OCI-LY1 (cell line): ENCODE data around the gene FKBP10.

Experiments
- H2AFZ ChIP-seq: fragments of 200-600 bp; sonication (generic), shearing (Covaris generic); 2 replicates; pipeline ENCODE4 v1.6.0; 2014; ENCODE audit warnings: antibody characterized with exemption, mild to moderate bottlenecking, low read length
- H3F3A ChIP-seq: fragments of 200-600 bp; sonication (generic), shearing (Covaris generic); 2 replicates; pipeline ENCODE4 v1.6.0; 2014; ENCODE audit warnings: mild to moderate bottlenecking, antibody characterized with exemption, low read length, moderate library complexity; ENCODE audit not compliant: insufficient read depth
- H3K27ac ChIP-seq: fragments of 200-600 bp; sonication (generic); 2 replicates; pipeline ENCODE4 v1.5.1; 2014; ENCODE audit warnings: low read length, mixed run types, mild to moderate bottlenecking, low read depth; ENCODE audit not compliant: poor library complexity, severe bottlenecking
- H3K27me3 ChIP-seq: fragments of 200-600 bp; sonication (generic); 2 replicates; pipeline ENCODE4 v1.6.0; 2014; ENCODE audit warnings: antibody characterized with exemption, mild to moderate bottlenecking, low read length, moderate library complexity; ENCODE audit not compliant: insufficient read depth
- H3K36me3 ChIP-seq: fragments of 200-600 bp; sonication (generic); 2 replicates; pipeline ENCODE4 v1.6.1; 2014; ENCODE audit warnings: mild to moderate bottlenecking, antibody characterized with exemption, low read length, moderate library complexity, mixed read lengths; ENCODE audit not compliant: insufficient read depth
- H3K4me1 ChIP-seq: fragments of 200-600 bp; sonication (generic); 2 replicates; pipeline ENCODE4 v1.5.1; 2014; ENCODE audit warnings: mild to moderate bottlenecking, low read length, moderate library complexity; ENCODE audit not compliant: insufficient read depth, severe bottlenecking
- H3K4me2 ChIP-seq: fragments of 200-600 bp; sonication (generic), shearing (Covaris generic); 2 replicates; pipeline ENCODE4 v1.6.1; 2014; ENCODE audit warnings: low read length
- H3K4me3 ChIP-seq: fragments of 200-600 bp; sonication (generic); 2 replicates; pipeline ENCODE4 v1.5.1; 2014; ENCODE audit warnings: low read length, low read depth, mild to moderate bottlenecking, mixed read lengths; ENCODE audit not compliant: poor library complexity, severe bottlenecking
- H3K79me2 ChIP-seq: fragments of 200-600 bp; shearing (Covaris generic); 2 replicates; pipeline ENCODE4 v1.6.1; 2016; ENCODE audit warnings: mixed run types, low read length, mixed read lengths; ENCODE audit not compliant: insufficient read depth
- H3K9ac ChIP-seq: fragments of 200-600 bp; sonication (generic), shearing (Covaris generic); 2 replicates; pipeline ENCODE4 v1.6.1; 2014; ENCODE audit warnings: mild to moderate bottlenecking, low read length, mixed read lengths
- H3K9me2 ChIP-seq: fragments of 200-600 bp; sonication (generic), shearing (Covaris generic); 2 replicates; pipeline ENCODE4 v1.6.1; 2014; ENCODE audit warnings: low read depth, mild to moderate bottlenecking, low read length, mixed read lengths
- H3K9me3 ChIP-seq: fragments of 200-600 bp; shearing (Covaris generic); 2 replicates; pipeline ENCODE4 v1.6.1; 2014; ENCODE audit warnings: low read length, mixed read lengths
- H4K20me1 ChIP-seq: fragments of 200-600 bp; sonication (generic), shearing (Covaris generic); 2 replicates; pipeline ENCODE4 v1.6.0; 2016; ENCODE audit warnings: mild to moderate bottlenecking, low read length; ENCODE audit not compliant: insufficient read depth
- CTCF ChIP-seq: fragments of 200-600 bp; sonication (generic), shearing (Covaris generic); IDR thresholded peaks from 2 replicates; pipeline ENCODE4 v1.5.1; 2017; ENCODE audit warnings: mild to moderate bottlenecking, antibody characterized with exemption, low read length, moderate library complexity, mixed read lengths
- EZH2 ChIP-seq: fragments of 200-600 bp; sonication (generic), shearing (Covaris generic); IDR thresholded peaks from 2 replicates; pipeline ENCODE4 v1.8.0; 2017; ENCODE audit warnings: borderline replicate concordance, mixed run types, mild to moderate bottlenecking, antibody characterized with exemption, low read length, moderate library complexity, mixed read lengths

Gene FKBP10

GRCh38 chr17:41869426-41869825 lies 56.6 kb downstream of the FKBP10 start:
- Histone ChIP-seq H3K9me2 (no peaks in the 10 kb centered on the region), H3K4me3 (no peak overlapping the region), H3K27me3 (no peaks in the 10 kb centered on the region), H3K79me2 (peaks cover 4% of the 10 kb centered on the region), H3K9ac (no peak overlapping the region), H3K4me1 (peaks cover 3% of the 10 kb centered on the region), H4K20me1 (no peaks in the 10 kb centered on the region), H3K4me2 (no peak overlapping the region), H3K9me3 (no peaks in the 10 kb centered on the region), H3K27ac (no peak overlapping the region), H2AFZ (no peak overlapping the region), H3F3A (no peaks in the 10 kb centered on the region; the same call in 1 of the 2 replicates), H3K36me3 (peaks cover 74% of the 10 kb centered on the region)
- no peak for TF ChIP-seq EZH2
- no peak for TF ChIP-seq CTCF

DNA sequence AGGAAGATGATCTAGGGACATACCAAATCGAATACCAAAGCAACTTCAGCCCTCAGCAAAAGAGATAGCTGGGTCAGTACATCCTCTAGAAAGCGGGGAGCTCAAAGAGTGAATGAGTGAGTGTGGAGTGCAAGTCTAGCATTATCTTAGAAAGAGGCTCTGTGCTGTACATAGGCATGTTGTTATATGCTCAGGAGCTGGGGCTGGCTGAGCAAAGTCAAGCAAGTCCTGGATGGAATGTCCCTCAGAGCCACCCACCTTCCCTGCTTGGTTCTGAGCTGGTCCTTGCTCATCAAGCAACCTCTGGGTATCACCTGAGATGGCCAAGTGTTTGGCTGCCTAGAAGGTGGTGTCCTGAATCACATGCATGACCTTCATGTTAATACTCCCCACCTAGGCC lies 57.3 kb downstream of the FKBP10 start:
- no peaks in the 10 kb centered on the region for H3K9me2 ChIP-seq
- H3K4me2 ChIP-seq, result no peak overlapping the region
- no peaks in the 10 kb centered on the region for H4K20me1 ChIP-seq
- peaks cover 80% of the 10 kb centered on the region for H3K36me3 ChIP-seq
- H3K9ac ChIP-seq, result no peak overlapping the region
- no peaks in the 10 kb centered on the region; the same call in 1 of the 2 replicates for H3F3A ChIP-seq
- TF ChIP-seq EZH2 (no peak), CTCF (no peak)
- H2AFZ ChIP-seq, result no peak overlapping the region
- peaks cover 3% of the 10 kb centered on the region for H3K4me1 ChIP-seq
- no peak overlapping the region for H3K27ac ChIP-seq
- no peaks in the 10 kb centered on the region for H3K79me2 ChIP-seq
- no peaks in the 10 kb centered on the region for H3K9me3 ChIP-seq
- H3K4me3 ChIP-seq, result no peak overlapping the region
- no peaks in the 10 kb centered on the region for H3K27me3 ChIP-seq

DNA sequence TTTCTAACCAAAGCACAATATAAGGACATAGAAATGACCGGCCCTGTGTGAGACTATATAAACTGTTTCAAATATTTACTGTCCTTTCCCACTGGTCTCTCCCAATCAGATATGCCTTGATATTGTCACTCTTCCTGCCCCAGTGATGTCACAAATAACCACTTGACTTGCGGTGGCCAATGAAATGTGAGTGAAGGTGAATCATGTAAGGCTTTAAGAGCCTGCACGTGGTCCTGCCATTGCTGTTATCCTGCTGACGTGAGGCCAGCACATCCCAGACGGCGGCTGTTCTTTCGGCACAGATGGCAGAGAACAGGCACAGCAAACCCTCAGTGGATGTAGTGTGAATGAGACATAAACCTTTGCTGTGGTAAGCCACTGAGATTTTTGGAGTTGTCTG lies 57.8 kb downstream of the FKBP10 start:
- Histone ChIP-seq H3K79me2 (no peaks in the 10 kb centered on the region), H4K20me1 (no peaks in the 10 kb centered on the region), H3K9me2 (no peaks in the 10 kb centered on the region), H3K36me3 (peaks cover 81% of the 10 kb centered on the region), H3K4me2 (no peak overlapping the region), H3K27ac (no peak overlapping the region), H3K4me3 (no peak overlapping the region), H3K27me3 (no peaks in the 10 kb centered on the region), H3K9ac (no peak overlapping the region), H3K9me3 (no peaks in the 10 kb centered on the region), H2AFZ (no peak overlapping the region), H3K4me1 (peaks cover under 1% of the 10 kb centered on the region), H3F3A (no peaks in the 10 kb centered on the region; the same call in 1 of the 2 replicates)
- TF ChIP-seq CTCF, result no peak
- no peak for TF ChIP-seq EZH2
